ENCODE results near the gene RRP15.

RRP15 gene

DNA sequence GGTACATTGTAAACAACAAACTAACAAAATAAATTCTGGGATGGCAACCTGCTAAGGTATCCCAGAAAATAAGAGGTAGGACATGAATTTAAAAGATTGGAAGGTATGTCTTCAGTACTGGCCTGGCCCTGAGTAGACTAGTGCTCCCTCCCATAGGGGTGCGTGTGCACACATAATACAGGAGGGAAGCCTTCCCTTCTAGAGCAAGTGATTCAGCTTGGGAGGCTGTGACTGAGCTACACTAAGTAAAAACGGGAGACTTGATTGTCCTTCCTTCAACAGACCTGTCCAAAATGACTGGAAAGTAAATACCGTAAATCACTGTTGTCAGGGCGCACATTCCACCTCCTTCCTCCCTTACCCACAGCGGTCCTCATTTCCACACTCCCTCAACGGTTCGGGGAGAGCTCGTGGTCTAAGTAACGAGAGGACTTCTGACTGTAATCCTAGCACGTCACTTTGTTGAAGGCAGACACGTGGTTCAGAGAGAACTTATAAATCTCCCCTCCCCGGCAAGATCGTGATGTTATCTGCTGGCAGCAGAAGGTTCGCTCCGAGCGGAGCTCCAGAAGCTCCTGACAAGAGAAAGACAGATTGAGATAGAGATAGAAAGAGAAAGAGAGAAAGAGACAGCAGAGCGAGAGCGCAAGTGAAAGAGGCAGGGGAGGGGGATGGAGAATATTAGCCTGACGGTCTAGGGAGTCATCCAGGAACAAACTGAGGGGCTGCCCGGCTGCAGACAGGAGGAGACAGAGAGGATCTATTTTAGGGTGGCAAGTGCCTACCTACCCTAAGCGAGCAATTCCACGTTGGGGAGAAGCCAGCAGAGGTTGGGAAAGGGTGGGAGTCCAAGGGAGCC is 60.0 kb downstream of the RRP15 start, which contains the start of gene TGFB2:
Gene TGFB2 (plus strand): TSS at position 523 of the 859 bp plus-strand sequence. CDS start 1,366 bp downstream, outside the sequence.
- Histone ChIP-seq H3K4me3 (ENCODE audit: low read depth in 1 of 2, low read length in 2 of 2) (peak within 1 kb of the TSS; percentile 60 to 82), H3K27me3 (ENCODE audit: control insufficient read depth in 1 of 2, insufficient read depth in 2 of 2, low read length in 2 of 2) (no peaks in the 10 kb centered on the region), H3K36me3 (ENCODE audit: insufficient read depth, low read length) (no peaks in the 10 kb centered on the region), H3K27ac (ENCODE audit: low read depth, low read length) (peak within 1 kb of the TSS; percentile 79), H3K9ac (ENCODE audit: low read length) (peak within 1 kb of the TSS; percentile 87), H3K9me3 (ENCODE audit: low read length) (no peaks in the 10 kb centered on the region), H3K4me1 (ENCODE audit: insufficient read depth, low read length) (peaks cover 14% of the 10 kb centered on the region)

GRCh38 chr1:218345673-218346390 is 60.7 kb downstream of the RRP15 start:
- H3K27ac ChIP-seq (ENCODE audit: low read depth, low read length) = peak overlapping the region; percentile 79
- no peaks in the 10 kb centered on the region for H3K27me3 ChIP-seq (ENCODE audit: control insufficient read depth in 1 of 2, insufficient read depth in 2 of 2, low read length in 2 of 2)
- H3K4me3 ChIP-seq (ENCODE audit: low read depth in 1 of 2, low read length in 2 of 2) = peak overlapping the region; percentile 60 to 82
- no peaks in the 10 kb centered on the region for H3K9me3 ChIP-seq (ENCODE audit: low read length)
- peak overlapping the region; percentile 87 for H3K9ac ChIP-seq (ENCODE audit: low read length)
- no peaks in the 10 kb centered on the region for H3K36me3 ChIP-seq (ENCODE audit: insufficient read depth, low read length)
- H3K4me1 ChIP-seq (ENCODE audit: insufficient read depth, low read length) = peaks cover 18% of the 10 kb centered on the region

DNA sequence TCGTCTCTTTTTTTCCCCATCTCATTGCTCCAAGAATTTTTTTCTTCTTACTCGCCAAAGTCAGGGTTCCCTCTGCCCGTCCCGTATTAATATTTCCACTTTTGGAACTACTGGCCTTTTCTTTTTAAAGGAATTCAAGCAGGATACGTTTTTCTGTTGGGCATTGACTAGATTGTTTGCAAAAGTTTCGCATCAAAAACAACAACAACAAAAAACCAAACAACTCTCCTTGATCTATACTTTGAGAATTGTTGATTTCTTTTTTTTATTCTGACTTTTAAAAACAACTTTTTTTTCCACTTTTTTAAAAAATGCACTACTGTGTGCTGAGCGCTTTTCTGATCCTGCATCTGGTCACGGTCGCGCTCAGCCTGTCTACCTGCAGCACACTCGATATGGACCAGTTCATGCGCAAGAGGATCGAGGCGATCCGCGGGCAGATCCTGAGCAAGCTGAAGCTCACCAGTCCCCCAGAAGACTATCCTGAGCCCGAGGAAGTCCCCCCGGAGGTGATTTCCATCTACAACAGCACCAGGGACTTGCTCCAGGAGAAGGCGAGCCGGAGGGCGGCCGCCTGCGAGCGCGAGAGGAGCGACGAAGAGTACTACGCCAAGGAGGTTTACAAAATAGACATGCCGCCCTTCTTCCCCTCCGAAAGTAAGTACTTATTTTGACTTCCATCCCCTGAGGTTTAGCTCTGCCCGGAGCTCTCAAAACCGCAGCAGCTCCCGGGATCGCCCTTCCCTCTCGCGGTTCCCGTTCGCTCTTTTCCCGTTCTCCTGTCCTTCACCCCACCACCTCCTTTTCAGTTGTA is 61.5 kb downstream of the RRP15 start:
- Histone ChIP-seq H3K4me1 (ENCODE audit: insufficient read depth, low read length) (peaks cover 22% of the 10 kb centered on the region), H3K36me3 (ENCODE audit: insufficient read depth, low read length) (no peaks in the 10 kb centered on the region), H3K9me3 (ENCODE audit: low read length) (no peaks in the 10 kb centered on the region), H3K9ac (ENCODE audit: low read length) (peak overlapping the region; percentile 87), H3K27ac (ENCODE audit: low read depth, low read length) (peak overlapping the region; percentile 79), H3K4me3 (ENCODE audit: low read depth in 1 of 2, low read length in 2 of 2) (peak overlapping the region; percentile 60 to 82), H3K27me3 (ENCODE audit: control insufficient read depth in 1 of 2, insufficient read depth in 2 of 2, low read length in 2 of 2) (no peaks in the 10 kb centered on the region)

DNA sequence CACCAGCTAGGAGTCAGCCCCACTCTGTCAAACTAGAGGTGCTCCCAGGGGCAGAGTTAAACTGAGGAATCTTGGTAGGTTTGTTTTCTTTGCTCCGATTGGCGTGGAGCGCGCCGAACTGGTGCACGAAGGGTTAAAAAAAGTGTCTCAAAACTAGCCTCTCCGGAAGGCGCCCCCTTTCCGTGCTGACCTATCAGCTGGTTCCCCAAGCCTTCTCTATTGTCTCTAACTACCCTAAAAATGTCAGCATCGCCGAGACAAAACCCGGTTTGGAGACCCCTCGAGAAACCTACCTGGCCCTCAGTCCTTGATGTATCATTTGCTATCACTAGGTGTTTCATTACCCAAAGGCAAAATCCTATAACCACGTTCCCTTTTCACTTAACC is 62.2 kb downstream of the RRP15 start:
- Histone ChIP-seq H3K36me3 (ENCODE audit: insufficient read depth, low read length) (no peaks in the 10 kb centered on the region), H3K9me3 (ENCODE audit: low read length) (no peaks in the 10 kb centered on the region), H3K4me3 (ENCODE audit: low read depth in 1 of 2, low read length in 2 of 2) (peak overlapping the region; percentile 60 to 82), H3K27me3 (ENCODE audit: control insufficient read depth in 1 of 2, insufficient read depth in 2 of 2, low read length in 2 of 2) (no peaks in the 10 kb centered on the region), H3K27ac (ENCODE audit: low read depth, low read length) (peak overlapping the region; percentile 79), H3K4me1 (ENCODE audit: insufficient read depth, low read length) (peaks cover 22% of the 10 kb centered on the region), H3K9ac (ENCODE audit: low read length) (peak overlapping the region; percentile 87)

DNA sequence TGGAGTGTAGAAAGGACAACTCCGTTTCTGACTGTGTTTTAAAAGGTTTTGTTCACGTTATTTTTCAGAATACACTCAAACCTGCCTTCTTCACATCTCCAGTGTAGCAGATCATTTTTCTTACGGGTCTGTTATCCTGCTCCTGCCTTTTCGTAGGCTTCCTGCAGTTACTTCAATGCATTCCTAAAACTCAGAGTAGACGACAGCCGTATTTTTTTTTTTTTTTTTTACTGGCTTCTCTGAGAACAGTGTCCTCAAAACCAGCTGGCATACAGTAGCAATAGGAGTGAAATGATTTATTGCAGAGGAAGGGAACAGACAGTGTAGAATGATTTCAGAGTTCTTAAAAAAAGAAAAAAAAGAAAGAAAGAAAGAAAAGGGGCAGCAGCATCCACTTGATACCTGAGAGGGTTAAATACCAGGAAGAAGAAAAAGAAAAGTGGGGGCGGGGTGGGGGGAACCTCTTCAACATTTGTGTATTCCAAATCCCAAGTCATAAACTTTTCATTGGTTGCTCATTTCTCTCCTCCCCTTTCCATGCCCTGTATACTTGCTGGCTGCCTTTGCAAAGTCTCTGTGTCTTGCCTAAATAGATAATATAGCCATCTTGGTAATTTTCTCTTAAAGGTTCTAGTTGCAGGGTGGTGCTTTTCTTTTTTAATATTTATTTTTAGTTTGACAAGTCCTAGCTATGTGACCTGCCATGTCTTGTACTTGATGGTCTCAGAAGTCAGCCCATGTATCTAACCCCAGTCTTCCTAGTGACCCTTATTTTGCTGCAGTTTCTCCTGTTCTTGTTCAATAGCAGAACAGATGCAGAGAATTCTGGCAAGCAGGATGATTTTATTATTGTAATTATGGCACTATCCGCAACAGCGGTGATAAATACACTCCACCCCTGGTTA is 62.9 kb downstream of the RRP15 start:
- Histone ChIP-seq H3K4me3 (ENCODE audit: low read depth in 1 of 2, low read length in 2 of 2) (peak overlapping the region; percentile 60 to 82), H3K4me1 (ENCODE audit: insufficient read depth, low read length) (peaks cover 22% of the 10 kb centered on the region), H3K9me3 (ENCODE audit: low read length) (no peaks in the 10 kb centered on the region), H3K36me3 (ENCODE audit: insufficient read depth, low read length) (no peaks in the 10 kb centered on the region), H3K27me3 (ENCODE audit: control insufficient read depth in 1 of 2, insufficient read depth in 2 of 2, low read length in 2 of 2) (no peaks in the 10 kb centered on the region), H3K27ac (ENCODE audit: low read depth, low read length) (peak overlapping the region; percentile 79), H3K9ac (ENCODE audit: low read length) (peak overlapping the region; percentile 87)

DNA sequence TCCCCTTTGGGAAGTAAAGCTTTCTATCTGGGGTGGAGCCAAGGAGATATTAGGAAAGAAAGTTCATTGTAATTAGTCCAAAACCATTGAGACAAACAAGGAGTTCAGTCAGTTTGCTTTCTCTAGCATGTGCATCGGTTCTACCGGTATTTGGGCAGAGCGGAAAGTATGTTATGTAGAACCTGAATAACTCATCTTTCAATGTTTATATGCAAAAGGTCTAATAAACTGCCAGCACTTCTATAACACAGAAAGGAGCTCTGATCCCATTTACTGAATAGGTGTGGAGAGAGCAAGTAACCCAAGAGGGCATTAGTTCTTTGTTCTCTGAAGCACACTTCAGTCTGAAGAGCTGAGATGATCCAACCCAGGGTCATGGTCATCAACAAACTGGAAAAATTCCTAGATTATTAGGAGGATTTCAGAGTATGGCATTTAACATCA is 63.6 kb downstream of the RRP15 start:
- no peaks in the 10 kb centered on the region for H3K9me3 ChIP-seq (ENCODE audit: low read length)

GRCh38 chr1:218349348-218350034 is 64.4 kb downstream of the RRP15 start:
- peak overlapping the region; percentile 79 for H3K27ac ChIP-seq (ENCODE audit: low read depth, low read length)
- no peaks in the 10 kb centered on the region for H3K9me3 ChIP-seq (ENCODE audit: low read length)
- H3K4me3 ChIP-seq (ENCODE audit: low read depth in 1 of 2, low read length in 2 of 2) = no peak overlapping the region
- peaks cover 22% of the 10 kb centered on the region for H3K4me1 ChIP-seq (ENCODE audit: insufficient read depth, low read length)
- H3K27me3 ChIP-seq (ENCODE audit: control insufficient read depth in 1 of 2, insufficient read depth in 2 of 2, low read length in 2 of 2) = no peaks in the 10 kb centered on the region
- H3K36me3 ChIP-seq (ENCODE audit: insufficient read depth, low read length) = no peaks in the 10 kb centered on the region
- no peak overlapping the region for H3K9ac ChIP-seq (ENCODE audit: low read length)

More for the DNA sequence above, 63.6 kb downstream of the RRP15 start:
- Histone ChIP-seq H3K9ac (ENCODE audit: low read length) (peak overlapping the region; percentile 4), H3K4me1 (ENCODE audit: insufficient read depth, low read length) (peaks cover 22% of the 10 kb centered on the region), H3K36me3 (ENCODE audit: insufficient read depth, low read length) (no peaks in the 10 kb centered on the region), H3K4me3 (ENCODE audit: low read depth in 1 of 2, low read length in 2 of 2) (peak overlapping the region; percentile 60 to 82), H3K27me3 (ENCODE audit: control insufficient read depth in 1 of 2, insufficient read depth in 2 of 2, low read length in 2 of 2) (no peaks in the 10 kb centered on the region), H3K27ac (ENCODE audit: low read depth, low read length) (peak overlapping the region; percentile 79)

DNA sequence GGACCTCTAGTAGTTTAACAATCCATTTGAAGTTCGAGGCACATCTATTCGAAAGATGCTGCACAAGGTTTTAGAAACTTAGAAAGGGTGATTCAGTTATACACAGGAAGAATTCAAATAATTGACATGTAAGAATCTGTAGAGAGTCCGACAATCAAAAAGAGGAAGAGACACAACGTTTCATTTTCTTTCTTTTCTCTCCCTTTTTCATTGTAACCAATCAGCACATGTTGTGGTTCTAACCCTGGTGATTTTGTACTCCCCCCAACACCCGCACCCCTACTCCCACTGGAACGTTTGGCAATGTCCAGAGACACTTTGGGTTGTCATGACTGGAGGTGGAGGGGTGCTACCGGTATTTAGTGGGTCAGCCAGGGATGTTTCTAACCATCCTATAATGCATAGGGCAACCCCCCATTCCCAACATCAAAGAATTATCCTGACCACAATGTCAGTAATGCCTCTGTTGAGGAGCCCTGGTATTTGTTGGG is 65.0 kb downstream of the RRP15 start:
- no peak overlapping the region for H3K4me3 ChIP-seq (ENCODE audit: low read depth in 1 of 2, low read length in 2 of 2)
- H3K9me3 ChIP-seq (ENCODE audit: low read length) = no peaks in the 10 kb centered on the region

DNA sequence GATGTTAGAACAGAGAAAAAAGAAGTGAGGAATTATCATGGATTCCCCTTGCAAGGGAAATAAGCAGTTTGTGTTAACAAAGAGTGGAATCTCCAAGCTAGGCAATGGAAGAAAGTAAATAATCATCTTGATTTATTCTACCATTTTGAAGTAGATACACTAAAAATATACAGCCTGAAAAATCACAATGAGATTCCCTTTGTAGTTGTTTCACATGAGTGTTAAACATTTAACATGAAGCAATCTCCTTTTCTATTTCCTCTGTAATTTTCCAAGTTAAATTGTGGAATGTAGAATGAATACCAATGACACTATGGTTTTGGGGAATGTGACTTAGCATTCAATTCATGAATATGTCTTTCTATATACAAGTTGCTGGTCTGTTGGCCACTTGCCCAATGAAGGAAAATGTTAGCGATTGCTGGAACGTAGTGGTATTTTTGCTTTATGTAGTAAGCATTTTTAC is 65.7 kb downstream of the RRP15 start:
- H3K36me3 ChIP-seq (ENCODE audit: insufficient read depth, low read length) = no peaks in the 10 kb centered on the region
- no peaks in the 10 kb centered on the region for H3K27me3 ChIP-seq (ENCODE audit: control insufficient read depth in 1 of 2, insufficient read depth in 2 of 2, low read length in 2 of 2)
- H3K27ac ChIP-seq (ENCODE audit: low read depth, low read length) = peak overlapping the region; percentile 54
- peak overlapping the region; percentile 25 for H3K9ac ChIP-seq (ENCODE audit: low read length)
- H3K9me3 ChIP-seq (ENCODE audit: low read length) = no peaks in the 10 kb centered on the region
- peak overlapping the region in 1 of 2 donors; percentile 43 for H3K4me3 ChIP-seq (ENCODE audit: low read depth in 1 of 2, low read length in 2 of 2)
- H3K4me1 ChIP-seq (ENCODE audit: insufficient read depth, low read length) = peaks cover 22% of the 10 kb centered on the region

More for the DNA sequence above, 65.0 kb downstream of the RRP15 start:
- Histone ChIP-seq H3K9ac (ENCODE audit: low read length) (no peak overlapping the region), H3K36me3 (ENCODE audit: insufficient read depth, low read length) (no peaks in the 10 kb centered on the region), H3K4me1 (ENCODE audit: insufficient read depth, low read length) (peaks cover 22% of the 10 kb centered on the region), H3K27ac (ENCODE audit: low read depth, low read length) (no peak overlapping the region), H3K27me3 (ENCODE audit: control insufficient read depth in 1 of 2, insufficient read depth in 2 of 2, low read length in 2 of 2) (no peaks in the 10 kb centered on the region)
